SK-N-SH treated with all-trans-retinoic acid at 6 μM for 48 hours (cell line): ENCODE measurements around the gene RNASE12.
"Not testable (repeated sequence)": the region's sequence is repeated elsewhere in the genome, so short reads cannot be mapped to it uniquely, and the experiment has no call there.

Source experiments
- ATAC-seq: fragments of 200-7000 bp; cut with Tn5 transposase; 3 replicates; pipeline ENCODE4 v1.9.1; 2020; ENCODE audit warnings: mild to moderate bottlenecking, moderate library complexity
- ARNTL ChIP-seq: fragments of 450-650 bp; formaldehyde crosslinking; IDR thresholded peaks from 2 replicates; pipeline ENCODE4 v1.5.0; 2020; ENCODE audit warnings: low read depth, mild to moderate bottlenecking, moderate library complexity, borderline replicate concordance
- CREB5 ChIP-seq: fragments of 250-450 bp; sonication (Bioruptor Pico); IDR thresholded peaks from 2 replicates; pipeline ENCODE4 v1.5.1; 2020; ENCODE audit warnings: low read depth, mild to moderate bottlenecking, moderate library complexity
- CSDC2 ChIP-seq: fragments of 250-450 bp; sonication (Bioruptor Pico); IDR thresholded peaks from 2 replicates; pipeline ENCODE4 v1.5.0; 2020; ENCODE audit warnings: mild to moderate bottlenecking, moderate library complexity
- CSRNP3 ChIP-seq: fragments of 250-450 bp; sonication (Bioruptor Pico); IDR thresholded peaks from 2 replicates; pipeline ENCODE4 v1.5.1; 2021; ENCODE audit warnings: mild to moderate bottlenecking, moderate library complexity
- ESRRG ChIP-seq: fragments of 250-450 bp; sonication (Bioruptor Pico); IDR thresholded peaks from 2 replicates; pipeline ENCODE4 v1.6.1; 2021; ENCODE audit warnings: mild to moderate bottlenecking
- GLIS3 ChIP-seq: fragments of 250-450 bp; sonication (Bioruptor Pico); IDR thresholded peaks from 2 replicates; pipeline ENCODE4 v1.5.0; 2020; ENCODE audit warnings: mild to moderate bottlenecking, moderate library complexity
- OSR1 ChIP-seq: fragments of 250-450 bp; sonication (Bioruptor Pico); IDR thresholded peaks from 2 replicates; pipeline ENCODE4 v1.8.0; 2022; ENCODE audit warnings: moderate library complexity, mild to moderate bottlenecking, inconsistent platforms
- PATZ1 ChIP-seq: fragments of 250-450 bp; sonication (Bioruptor Pico); IDR thresholded peaks from 2 replicates; pipeline ENCODE4 v1.8.0; 2020; ENCODE audit warnings: mild to moderate bottlenecking, moderate library complexity, borderline replicate concordance
- POU6F1 ChIP-seq: fragments of 250-450 bp; sonication (Bioruptor Pico); IDR thresholded peaks from 2 replicates; pipeline ENCODE4 v1.8.0; 2021; ENCODE audit warnings: low read depth, mild to moderate bottlenecking, moderate library complexity, borderline replicate concordance
- PPARA ChIP-seq: fragments of 250-450 bp; sonication (Bioruptor Pico); IDR thresholded peaks from 2 replicates; pipeline ENCODE4 v1.5.0; 2020; ENCODE audit warnings: mild to moderate bottlenecking, borderline replicate concordance
- RARB ChIP-seq: fragments of 250-450 bp; sonication (Bioruptor Pico); IDR thresholded peaks from 2 replicates; pipeline ENCODE4 v1.8.0; 2021; ENCODE audit warnings: mild to moderate bottlenecking, moderate library complexity
- SNAI2 ChIP-seq: fragments of 250-450 bp; sonication (Bioruptor Pico); IDR thresholded peaks from 2 replicates; pipeline ENCODE4 v1.5.0; 2020; ENCODE audit warnings: mild to moderate bottlenecking, moderate library complexity
- TCF4 ChIP-seq: fragments of 250-450 bp; sonication (Bioruptor Pico); IDR thresholded peaks from 2 replicates; pipeline ENCODE4 v1.8.0; 2021; ENCODE audit warnings: mild to moderate bottlenecking, moderate library complexity, borderline replicate concordance
- TOX ChIP-seq: fragments of 250-450 bp; sonication (Bioruptor Pico); IDR thresholded peaks from 2 replicates; pipeline ENCODE4 v1.8.0; 2021; ENCODE audit warnings: mild to moderate bottlenecking, moderate library complexity, borderline replicate concordance
- ZC3H10 ChIP-seq: fragments of 250-450 bp; sonication (Bioruptor Pico); IDR thresholded peaks from 2 replicates; pipeline ENCODE4 v1.5.1; 2021; ENCODE audit warnings: mild to moderate bottlenecking, moderate library complexity
- ZFP3 ChIP-seq: fragments of 250-450 bp; sonication (Bioruptor Pico); IDR thresholded peaks from 2 replicates; pipeline ENCODE4 v1.5.0; 2020; ENCODE audit warnings: mild to moderate bottlenecking, moderate library complexity
- ZNF565 ChIP-seq: fragments of 450-650 bp; formaldehyde crosslinking; conservative IDR thresholded peaks from 2 replicates; pipeline ENCODE4 v1.5.0; 2020; ENCODE audit warnings: low read depth, mild to moderate bottlenecking, moderate library complexity
- ZNF8 ChIP-seq: fragments of 450-650 bp; formaldehyde crosslinking; IDR thresholded peaks from 2 replicates; pipeline ENCODE4 v1.5.0; 2020; ENCODE audit warnings: mild to moderate bottlenecking, moderate library complexity

RNASE12 gene

GRCh38 chr14:20603813-20604690, 12.9 kb upstream of the RNASE12 start:
- TF ChIP-seq ESRRG (CRISPR knock-in tag) (no peak), ZNF8 (CRISPR knock-in tag) (no peak), CSRNP3 (CRISPR knock-in tag) (no peak), OSR1 (CRISPR knock-in tag) (no peak), PATZ1 (CRISPR knock-in tag) (no peak), ZNF565 (CRISPR knock-in tag) (no peak), GLIS3 (CRISPR knock-in tag) (no peak), SNAI2 (no peak), TCF4 (no peak), CREB5 (CRISPR knock-in tag) (no peak), ZC3H10 (CRISPR knock-in tag) (no peak), POU6F1 (CRISPR knock-in tag) (no peak)
- TF ChIP-seq, all 23 proteins: peak for 0
- ATAC-seq = no peak

- no peak for ATAC-seq
- TF ChIP-seq PPARA (CRISPR knock-in tag) = no peak
- TF ChIP-seq PATZ1 (CRISPR knock-in tag) = no peak
- no peak for TF ChIP-seq POU6F1 (CRISPR knock-in tag)
- TF ChIP-seq ZC3H10 (CRISPR knock-in tag) = no peak
- TF ChIP-seq CSDC2 = no peak
- TF ChIP-seq, all 23 proteins: peak for 0
Measured at GRCh38 chr14:20602583-20602982, 11.4 kb upstream of the RNASE12 start.

DNA sequence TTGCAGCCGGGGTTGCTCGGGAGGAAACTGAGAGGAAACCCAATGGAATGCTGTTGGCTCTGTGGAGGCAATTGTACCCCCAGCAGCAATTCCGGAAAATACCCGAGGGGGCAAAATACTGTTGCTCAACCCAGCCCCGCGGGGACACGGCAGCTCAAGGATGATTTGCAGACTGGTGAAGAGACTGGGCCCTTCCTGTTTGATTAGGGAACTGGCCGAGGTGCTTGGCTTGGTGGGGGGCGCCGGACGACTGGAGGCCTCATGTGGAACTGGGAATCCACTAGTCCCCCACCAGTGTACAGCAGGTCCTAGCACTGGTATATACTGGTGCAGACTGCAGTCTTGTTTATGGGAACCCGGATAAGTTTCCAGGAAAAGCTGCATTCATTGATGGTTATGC, 10.3 kb upstream of the RNASE12 start:
- ATAC-seq = no peak
- TF ChIP-seq CSDC2 (no peak), PPARA (CRISPR knock-in tag) (no peak), ARNTL (CRISPR knock-in tag) (no peak)

- no peak for ATAC-seq
- TF ChIP-seq CREB5 (CRISPR knock-in tag) (no peak), SNAI2 (no peak), TOX (CRISPR knock-in tag) (no peak), GLIS3 (CRISPR knock-in tag) (no peak), RARB (CRISPR knock-in tag) (no peak), ZFP3 (CRISPR knock-in tag) (no peak), ARNTL (CRISPR knock-in tag) (no peak), CSRNP3 (CRISPR knock-in tag) (no peak), CSDC2 (no peak)
Measured at GRCh38 chr14:20597108-20597507, 5.9 kb upstream of the RNASE12 start.

GRCh38 chr14:20595726-20596125, 4.5 kb upstream of the RNASE12 start:
- ATAC-seq = not testable (repeated sequence)
